ENCODE measurements around the gene FGD6. TPM values are rescaled to one million over a fixed set of nuclear protein-coding genes. Genes with fewer than 3 reads are reported as not detected.

Gene FGD6
- total RNA-seq, 1 experiment from 2014 or later = 11.1 TPM

- DNase-seq = no peak
- H3K4me3 ChIP-seq (ENCODE audit: insufficient read depth, low read depth, low read length) = no peak overlapping the region
- no peaks in the 10 kb centered on the region for H3K27me3 ChIP-seq (ENCODE audit: control insufficient read depth, insufficient read depth, low read length)
- H3K36me3 ChIP-seq (replicated peaks; ENCODE audit: control insufficient read depth, insufficient read depth, low read length) = peaks cover 12% of the 10 kb centered on the region
Measured at GRCh38 chr12:95066091-95066855, 151.0 kb downstream of the FGD6 start.

GRCh38 chr12:95060951-95061350 is 156.3 kb downstream of the FGD6 start:
- DNase-seq = no peak
- H3K27me3 ChIP-seq (ENCODE audit: control insufficient read depth, insufficient read depth, low read length) = no peaks in the 10 kb centered on the region
- H3K36me3 ChIP-seq (replicated peaks; ENCODE audit: control insufficient read depth, insufficient read depth, low read length) = peaks cover 20% of the 10 kb centered on the region
- no peak overlapping the region for H3K4me3 ChIP-seq (ENCODE audit: insufficient read depth, low read depth, low read length)

- H3K27me3 ChIP-seq (ENCODE audit: control insufficient read depth, insufficient read depth, low read length) = no peaks in the 10 kb centered on the region
- peaks cover 21% of the 10 kb centered on the region for H3K36me3 ChIP-seq (replicated peaks; ENCODE audit: control insufficient read depth, insufficient read depth, low read length)
- no peak for DNase-seq
- no peak overlapping the region for H3K4me3 ChIP-seq (ENCODE audit: insufficient read depth, low read depth, low read length)
Measured at GRCh38 chr12:95059984-95060383, 157.3 kb downstream of the FGD6 start.

GRCh38 chr12:95057424-95057823 is 159.8 kb downstream of the FGD6 start:
- no peaks in the 10 kb centered on the region for H3K27me3 ChIP-seq (ENCODE audit: control insufficient read depth, insufficient read depth, low read length)
- no peak overlapping the region for H3K4me3 ChIP-seq (ENCODE audit: insufficient read depth, low read depth, low read length)
- DNase-seq = no peak
- H3K36me3 ChIP-seq (replicated peaks; ENCODE audit: control insufficient read depth, insufficient read depth, low read length) = peaks cover 19% of the 10 kb centered on the region

- Histone ChIP-seq H3K4me3 (ENCODE audit: insufficient read depth, low read depth, low read length) (no peak overlapping the region), H3K36me3 (replicated peaks; ENCODE audit: control insufficient read depth, insufficient read depth, low read length) (peaks cover 23% of the 10 kb centered on the region), H3K27me3 (ENCODE audit: control insufficient read depth, insufficient read depth, low read length) (no peaks in the 10 kb centered on the region)
- no peak for DNase-seq
Measured at GRCh38 chr12:95055057-95055456, 162.2 kb downstream of the FGD6 start.

GRCh38 chr12:95054206-95054605 is 163.1 kb downstream of the FGD6 start:
- Histone ChIP-seq H3K27me3 (ENCODE audit: control insufficient read depth, insufficient read depth, low read length) (no peaks in the 10 kb centered on the region), H3K4me3 (ENCODE audit: insufficient read depth, low read depth, low read length) (no peak overlapping the region), H3K36me3 (replicated peaks; ENCODE audit: control insufficient read depth, insufficient read depth, low read length) (peaks cover 21% of the 10 kb centered on the region)

GRCh38 chr12:95051241-95051640 is 166.0 kb downstream of the FGD6 start:
- peaks cover 21% of the 10 kb centered on the region for H3K36me3 ChIP-seq (replicated peaks; ENCODE audit: control insufficient read depth, insufficient read depth, low read length)
- no peak for DNase-seq
- H3K27me3 ChIP-seq (ENCODE audit: control insufficient read depth, insufficient read depth, low read length) = no peaks in the 10 kb centered on the region
- H3K4me3 ChIP-seq (ENCODE audit: insufficient read depth, low read depth, low read length) = no peak overlapping the region

More at GRCh38 chr12:95054206-95054605, 163.1 kb downstream of the FGD6 start:
- DNase-seq = no peak

GRCh38 chr12:95037906-95038305 is 179.4 kb downstream of the FGD6 start:
- H3K36me3 ChIP-seq (replicated peaks; ENCODE audit: control insufficient read depth, insufficient read depth, low read length) = peaks cover 4% of the 10 kb centered on the region
- no peak overlapping the region for H3K4me3 ChIP-seq (ENCODE audit: insufficient read depth, low read depth, low read length)
- no peaks in the 10 kb centered on the region for H3K27me3 ChIP-seq (ENCODE audit: control insufficient read depth, insufficient read depth, low read length)
- DNase-seq = no peak

- no peaks in the 10 kb centered on the region for H3K27me3 ChIP-seq (ENCODE audit: control insufficient read depth, insufficient read depth, low read length)
- peaks cover 3% of the 10 kb centered on the region for H3K36me3 ChIP-seq (replicated peaks; ENCODE audit: control insufficient read depth, insufficient read depth, low read length)
- no peak for DNase-seq
- H3K4me3 ChIP-seq (ENCODE audit: insufficient read depth, low read depth, low read length) = no peak overlapping the region
Measured at GRCh38 chr12:95034750-95035149, 182.5 kb downstream of the FGD6 start.

Other genes with a start within 250 kb of the FGD6 start
- gene NDUFA12, start 213.8 kb downstream of the FGD6 start, total RNA-seq (2014; rRNA removed; shearing (Covaris generic)) = 89.0 and 119 TPM in 2 replicates
- gene NR2C1, start 143.8 kb downstream of the FGD6 start, total RNA-seq (2014; rRNA removed; shearing (Covaris generic)) = 39.8 and 57.5 TPM in 2 replicates
- gene VEZT, start 340 bp upstream of the FGD6 start, total RNA-seq (2014; rRNA removed; shearing (Covaris generic)) = 53.3 and 61.3 TPM in 2 replicates

All from H7 (cell line).